SHP77 (cell line): Measurements from ENCODE around the gene PTPRN2.
A peak's percentile ranks its signal among the peaks of the same experiment; 100 is the strongest.
"Not testable (repeated sequence)": the region's sequence is repeated elsewhere in the genome, so short reads cannot be mapped to it uniquely, and the experiment has no call there.

Source experiments
- DNase-seq, 2 experiments: peaks; one replicate each; lab custom pipeline; 2025; lab: John Stamatoyannopoulos, UW

The PTPRN2 gene

DNA sequence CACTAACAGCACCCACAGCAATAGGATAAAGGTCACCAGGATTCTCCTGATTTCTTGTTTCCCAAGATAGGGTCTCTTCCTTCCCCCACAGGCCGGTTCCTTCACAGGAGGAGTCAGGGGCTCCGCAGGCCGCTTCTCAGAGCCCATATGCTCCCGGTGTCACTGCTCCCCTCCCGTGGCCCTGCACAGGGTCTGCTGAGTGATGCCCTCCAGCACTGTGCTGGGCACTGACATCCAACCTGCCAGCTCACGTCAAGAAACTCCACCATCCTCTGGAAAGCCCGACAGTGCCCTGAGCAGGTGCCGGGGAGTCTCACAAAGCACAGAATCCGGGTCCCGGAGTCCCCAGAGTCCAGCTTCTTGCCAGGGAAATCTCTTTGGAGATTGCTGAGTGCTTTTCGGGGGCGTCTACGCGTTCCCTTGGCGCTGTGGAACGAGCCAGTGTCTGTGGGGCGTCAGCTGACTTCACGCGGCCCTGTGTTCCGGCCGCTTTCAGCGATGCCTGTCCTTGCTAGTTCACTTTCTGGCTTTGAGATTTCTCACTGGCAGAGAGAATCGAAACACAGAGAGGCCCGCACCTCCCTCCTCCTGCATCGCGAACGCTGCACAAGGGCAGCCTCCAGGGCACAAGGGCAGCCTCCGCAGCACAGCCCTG lies 683.3 kb downstream of the PTPRN2 start:
- DNase-seq, result no peak

DNA sequence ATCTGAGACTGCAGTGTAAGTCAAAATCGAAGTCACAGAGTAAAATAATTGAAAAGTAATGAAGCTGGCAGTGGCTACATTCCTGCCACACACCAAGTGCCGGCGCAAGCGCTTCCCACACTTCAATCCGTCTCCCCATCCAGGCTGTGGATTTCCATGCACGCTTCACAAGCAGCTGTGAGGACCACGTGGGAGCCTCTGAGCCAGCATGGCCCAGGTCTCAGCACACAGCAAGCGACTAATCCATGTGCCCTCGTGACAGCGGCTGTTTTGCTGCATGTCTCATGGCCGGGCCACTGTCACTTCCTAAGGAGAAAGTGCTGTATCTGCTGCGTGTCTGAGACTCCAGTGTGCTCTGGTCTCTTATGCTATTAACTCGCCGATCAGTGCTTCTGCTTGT lies 683.9 kb downstream of the PTPRN2 start:
- DNase-seq, result no peak

- DNase-seq, result no peak
Measured at GRCh38 chr7:157903296-157903695, 684.3 kb downstream of the PTPRN2 start.

DNA sequence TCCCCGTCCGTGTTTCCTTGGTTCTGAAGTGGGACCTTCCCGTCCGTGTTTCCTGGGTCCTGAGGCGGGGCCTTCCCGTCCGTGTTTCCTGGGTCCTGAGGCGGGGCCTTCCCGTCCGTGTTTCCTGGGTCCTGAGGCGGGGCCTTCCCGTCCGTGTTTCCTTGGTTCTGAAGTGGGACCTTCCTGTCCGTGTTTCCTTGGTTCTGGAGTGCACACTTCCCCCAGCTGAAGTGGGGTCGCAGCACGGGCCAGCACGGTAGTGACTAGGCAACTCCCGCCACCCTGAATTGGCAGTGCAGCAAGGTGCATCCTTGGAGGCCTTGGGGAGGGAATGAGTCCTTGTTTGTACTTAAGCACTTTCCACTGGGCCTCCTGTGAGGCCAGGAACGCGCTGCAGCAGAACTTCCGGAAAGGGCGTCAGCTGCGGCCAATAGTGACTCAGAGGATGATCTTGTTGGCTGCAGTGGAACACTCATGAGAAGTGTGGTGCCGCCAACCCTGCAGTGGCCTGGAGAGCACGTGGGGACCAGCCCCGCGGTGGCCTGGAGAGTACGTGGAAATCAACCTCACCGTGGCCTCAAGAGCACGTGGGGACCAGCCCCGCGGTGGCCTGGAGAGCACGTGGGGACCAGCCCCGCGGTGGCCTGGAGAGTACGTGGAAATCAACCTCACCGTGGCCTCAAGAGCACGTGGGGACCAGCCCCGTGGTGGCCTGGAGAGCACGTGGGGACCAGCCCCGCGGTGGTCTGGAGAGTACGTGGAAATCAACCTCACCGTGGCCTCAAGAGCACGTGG lies 685.6 kb downstream of the PTPRN2 start:
- not testable (repeated sequence) for DNase-seq

- DNase-seq, result no peak
Measured at GRCh38 chr7:157901166-157901565, 686.5 kb downstream of the PTPRN2 start.

- DNase-seq, result no peak
Measured at GRCh38 chr7:157900556-157900955, 687.1 kb downstream of the PTPRN2 start.

DNA sequence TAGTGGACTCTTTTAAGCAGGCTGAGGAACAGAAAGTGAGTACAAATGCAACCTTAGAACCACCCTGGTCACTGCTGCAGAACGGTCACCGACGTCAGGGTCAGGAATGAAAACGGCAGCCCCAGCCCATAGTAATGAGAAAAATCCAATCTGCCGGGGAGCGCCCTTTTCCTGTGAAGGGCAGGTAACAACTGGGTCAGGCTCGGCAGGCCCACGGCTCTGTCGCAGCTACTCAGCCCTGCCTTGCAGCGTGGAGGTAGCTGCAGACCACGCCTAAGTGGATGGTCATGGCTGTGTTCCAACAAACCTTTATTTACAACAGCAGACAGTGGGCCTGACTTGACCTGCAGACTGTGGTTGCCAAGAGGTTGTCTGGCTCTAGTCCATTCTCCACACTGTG lies 687.6 kb downstream of the PTPRN2 start:
- peak; percentile 25 to 32 for DNase-seq

GRCh38 chr7:157898802-157899505 lies 688.7 kb downstream of the PTPRN2 start:
- no peak for DNase-seq

DNA sequence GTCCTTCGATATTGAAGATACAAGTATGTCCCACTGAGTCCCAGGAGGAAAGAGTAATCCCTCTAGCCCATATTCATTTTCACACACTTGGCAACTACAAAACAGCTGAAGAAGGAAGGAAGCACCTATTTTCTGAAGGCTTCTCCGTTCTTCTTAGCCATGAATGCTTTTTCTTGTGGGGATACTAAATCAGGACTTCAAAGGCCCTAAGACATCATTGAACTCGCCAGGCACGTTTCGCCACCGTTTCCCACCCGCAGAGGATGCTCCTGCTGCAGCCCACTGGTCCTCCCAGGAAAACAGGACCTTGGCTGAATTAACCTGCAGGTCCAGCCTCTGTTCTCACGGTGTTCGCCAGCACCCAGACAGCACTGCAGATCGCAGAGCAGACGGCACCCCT lies 689.4 kb downstream of the PTPRN2 start:
- DNase-seq, result no peak

GRCh38 chr7:157897681-157898080 lies 689.9 kb downstream of the PTPRN2 start:
- no peak for DNase-seq

DNA sequence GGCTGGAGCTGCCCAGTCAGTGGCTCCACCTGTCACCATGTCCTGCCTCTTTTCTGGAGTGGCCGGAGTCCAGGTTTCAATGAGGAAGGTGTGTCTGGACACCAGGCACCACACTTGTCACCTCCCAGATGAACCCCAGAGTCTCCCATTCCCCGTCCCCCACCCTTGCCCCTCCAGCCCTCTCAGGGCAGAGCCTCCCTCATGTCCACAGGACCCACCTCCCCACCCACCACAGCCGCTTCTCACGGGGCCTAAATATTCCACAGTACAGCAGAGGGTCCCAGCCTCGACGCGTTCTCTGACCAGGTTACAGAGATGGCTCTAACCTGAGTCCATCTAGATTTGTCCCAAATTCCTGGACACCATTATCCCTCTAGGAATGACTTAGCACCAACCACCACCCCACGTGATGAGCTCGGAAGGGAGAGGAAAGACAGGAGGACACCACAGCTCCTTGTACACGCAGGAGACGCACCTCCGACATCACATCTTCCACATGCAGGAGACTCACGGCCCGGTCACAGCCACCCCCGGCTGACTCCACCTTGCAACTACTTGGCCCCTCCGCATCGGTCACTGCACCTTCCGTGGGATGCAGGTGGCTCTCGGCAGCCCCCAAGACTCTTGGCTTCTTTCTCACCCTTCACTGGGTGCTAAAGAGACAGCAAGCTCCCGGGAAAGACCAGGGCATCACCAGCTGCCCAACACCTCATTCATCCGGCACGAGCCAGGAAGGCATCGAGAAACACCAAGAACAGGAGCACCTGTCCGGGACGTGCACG lies 690.7 kb downstream of the PTPRN2 start:
- DNase-seq, result no peak

- DNase-seq, result not testable (repeated sequence)
Measured at GRCh38 chr7:157896376-157896675, 691.3 kb downstream of the PTPRN2 start.

GRCh38 chr7:157895520-157896375 lies 691.9 kb downstream of the PTPRN2 start:
- DNase-seq, result no peak

GRCh38 chr7:157895098-157895497 lies 692.5 kb downstream of the PTPRN2 start:
- DNase-seq, result not testable (repeated sequence)

DNA sequence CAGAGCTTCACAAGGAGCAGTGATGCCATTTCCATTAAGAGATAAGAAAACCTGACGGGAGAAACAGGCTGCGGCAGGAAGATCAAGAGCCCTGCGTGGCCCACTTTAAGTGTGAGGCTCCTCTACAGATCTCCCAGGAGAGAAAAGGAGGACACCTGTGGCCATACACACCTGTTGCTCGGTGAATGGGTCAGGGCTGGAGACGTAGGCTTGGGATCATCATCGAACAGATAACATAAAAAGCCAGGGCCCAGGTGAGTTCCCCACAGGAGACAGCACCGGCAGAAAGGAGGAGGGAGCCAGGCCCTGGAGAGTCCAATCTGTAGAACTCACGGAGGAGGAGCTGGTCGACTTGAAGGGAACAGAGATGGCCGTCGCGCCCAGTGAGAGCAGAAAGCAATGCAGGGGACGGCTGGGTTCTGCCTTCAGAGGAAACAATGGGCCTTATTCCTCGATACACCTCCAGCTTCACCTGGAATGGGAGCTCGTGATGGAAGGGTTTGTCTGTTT lies 694.0 kb downstream of the PTPRN2 start:
- no peak for DNase-seq

DNA sequence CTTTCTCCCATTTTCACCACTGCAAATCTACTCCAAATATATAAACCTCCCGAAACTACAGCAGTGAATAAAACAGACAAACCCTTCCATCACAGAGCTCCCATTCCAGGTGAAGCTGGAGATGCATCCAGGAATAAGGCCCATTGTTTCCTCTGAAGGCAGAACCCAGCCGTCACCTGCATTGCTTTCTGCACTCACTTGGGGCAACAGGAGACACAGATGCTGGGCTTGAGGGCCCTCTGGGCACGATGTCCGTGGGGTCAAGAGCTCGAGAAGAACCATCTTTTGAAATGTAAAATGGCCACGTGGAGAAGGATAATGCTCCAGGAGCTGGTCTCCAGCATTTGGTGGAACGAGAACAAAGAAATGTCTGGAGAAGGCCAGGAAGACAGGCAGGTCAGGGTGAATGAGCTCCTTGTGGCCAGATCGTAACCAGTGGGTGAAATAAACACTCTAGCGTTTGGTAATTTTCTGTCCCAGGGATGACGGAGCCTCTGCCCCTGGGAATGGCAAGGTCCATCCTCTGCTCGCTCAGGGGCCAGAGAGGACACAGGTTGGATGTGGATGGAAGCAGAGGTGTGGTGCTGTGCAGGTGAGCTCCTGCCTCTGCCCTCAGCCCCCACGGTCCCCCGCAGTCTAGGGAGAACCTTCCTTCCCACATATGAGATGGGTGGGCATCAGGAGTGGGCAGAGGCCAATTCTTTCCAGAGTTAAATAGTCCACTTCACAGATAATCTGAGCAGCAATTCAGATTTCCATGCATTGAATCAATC lies 694.7 kb downstream of the PTPRN2 start:
- no peak for DNase-seq

DNA sequence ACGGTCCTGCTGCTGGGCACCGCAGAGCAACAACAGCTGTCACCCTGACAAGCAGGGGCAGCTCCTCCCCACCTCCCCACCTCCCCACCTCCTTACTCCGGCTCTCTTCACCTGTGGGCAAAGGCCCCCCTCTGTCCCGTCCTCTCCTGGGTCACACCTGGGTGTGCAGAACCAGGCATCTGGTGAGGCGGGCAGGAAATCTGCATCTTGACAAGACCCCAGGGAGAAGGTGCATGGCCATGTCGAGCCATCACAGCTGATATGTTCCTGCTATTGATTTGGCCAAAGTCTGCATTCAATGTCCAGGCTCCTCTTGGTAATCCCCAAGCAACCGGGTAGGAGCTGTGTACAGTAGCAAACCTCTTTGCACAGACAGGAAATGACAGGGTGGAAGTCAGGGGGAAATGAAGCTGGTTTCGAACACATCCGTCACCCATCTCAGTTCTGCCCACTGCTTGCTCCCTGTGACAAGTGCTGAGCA lies 696.7 kb downstream of the PTPRN2 start:
- DNase-seq, result no peak

DNA sequence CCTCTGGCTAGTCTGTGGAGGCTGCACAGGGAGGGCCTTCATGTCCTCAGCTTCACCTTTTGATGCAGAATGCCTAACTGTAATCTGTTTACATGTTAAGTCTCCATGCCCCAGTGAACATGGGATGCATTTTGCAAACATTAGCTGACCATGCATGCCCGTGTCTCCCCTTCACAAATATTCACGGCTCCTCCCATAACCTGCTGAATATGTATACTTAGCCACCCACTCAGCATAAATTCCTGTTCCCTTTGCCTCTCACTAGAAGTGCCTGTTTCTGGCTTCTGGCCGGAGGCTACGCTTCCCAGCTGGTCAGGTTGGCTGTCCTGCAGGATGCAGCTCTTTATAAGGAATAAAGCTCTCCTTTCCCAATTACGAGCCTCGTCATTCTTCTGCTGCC lies 698.1 kb downstream of the PTPRN2 start:
- peak; percentile 30 to 53 for DNase-seq

- DNase-seq, result no peak
Measured at GRCh38 chr7:157888579-157888978, 699.0 kb downstream of the PTPRN2 start.

DNA sequence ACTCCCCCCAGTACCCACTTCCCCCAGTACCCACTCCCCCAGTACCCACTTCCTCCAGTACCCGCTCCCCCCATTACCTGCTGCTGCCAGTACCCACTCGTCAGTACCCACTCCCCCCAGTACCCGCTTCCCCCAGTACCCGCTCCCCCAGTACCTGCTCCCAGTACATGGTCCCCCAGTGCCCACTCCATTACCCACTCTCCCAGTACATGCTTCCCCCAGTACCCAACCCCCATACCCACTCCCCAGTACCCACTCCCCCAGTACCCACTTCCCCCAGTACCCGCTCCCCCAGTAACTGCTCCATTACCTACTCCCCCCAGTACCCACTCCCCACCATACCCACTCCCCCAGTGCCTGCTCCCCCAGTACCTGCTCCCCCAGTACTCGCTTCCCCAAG lies 700.2 kb downstream of the PTPRN2 start:
- DNase-seq, result no peak
